Measurements from ENCODE around the gene CGB1. TPM values are rescaled to one million over a fixed set of nuclear protein-coding genes. Genes with fewer than 3 reads are reported as not detected.

The CGB1 gene
- total and polyA plus RNA-seq, 2 of the 8 experiments (the other 6 are each of a cell fraction or from before 2014, with no cell fraction given), result not detected

DNA sequence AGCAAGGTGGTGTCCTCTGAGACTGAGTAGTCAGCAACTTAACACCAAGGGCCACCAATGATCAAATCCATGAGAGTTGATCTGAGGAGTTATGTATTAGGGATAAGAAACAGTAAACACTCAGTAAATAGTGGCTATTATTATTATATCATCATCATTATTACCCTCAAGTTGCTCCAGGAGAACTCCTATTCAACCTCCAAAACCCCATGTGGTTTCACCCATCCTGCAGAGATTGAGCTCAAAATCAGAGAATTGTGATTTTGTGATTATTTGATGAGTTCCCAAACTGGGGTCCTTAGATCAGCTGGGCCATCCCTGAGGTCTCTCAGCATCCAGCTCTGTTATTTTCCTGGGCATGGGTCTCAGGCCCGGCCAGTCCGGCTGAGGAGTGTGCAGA is 24.3 kb upstream of the CGB1 start:
- Histone ChIP-seq H2BK15ac (ENCODE audit: low read length) (no peak overlapping the region), H4K8ac (ENCODE audit: extremely low read depth, insufficient read depth, low read length) (no peak overlapping the region; the same call in 1 of the 2 replicates), H2AFZ (ENCODE audit: low read length) (no peak overlapping the region), H3K79me2 (ENCODE audit: control insufficient read depth in 1 of 2, insufficient read depth in 2 of 2, low read length in 2 of 2) (no peaks in the 10 kb centered on the region), H3K79me1 (ENCODE audit: low read depth, low read length) (no peaks in the 10 kb centered on the region), H3K4me1 (replicated peaks in 1 of 4; ENCODE audit: control insufficient read depth in 3 of 4, insufficient read depth in 4 of 4, low read length in 3 of 4) (peaks cover 0 to 29% (median 24%) of the 10 kb centered on the region in 4 experiments; a peak in 6 of 7 replicates), H3K4me2 (ENCODE audit: insufficient read depth in 1 of 2, low read depth in 2 of 2, low read length in 2 of 2) (no peak overlapping the region), H3K23me2 (ENCODE audit: low read depth, low read length) (peaks cover 12% of the 10 kb centered on the region), H3K4ac (replicated peaks; ENCODE audit: insufficient read length, low read depth, low read length) (no peak overlapping the region), H3K9me3 (ENCODE audit: insufficient read depth in 2 of 2, low read depth in 1 of 2, low read length in 1 of 2) (no peaks in the 10 kb centered on the region), H3K23ac (ENCODE audit: insufficient read length) (no peak overlapping the region), H3K27me3 (replicated peaks in 1 of 4; ENCODE audit: control insufficient read depth in 3 of 4, extremely low read depth in 1 of 4, insufficient read depth in 3 of 4, low read length in 3 of 4) (peaks cover 10 to 44% (median 40%) of the 10 kb centered on the region in 4 experiments), H4K5ac (ENCODE audit: insufficient read length, low read depth, low read length) (no peak overlapping the region), H3K27ac (ENCODE audit: low read depth, low read length) (no peak overlapping the region), H3K36me3 (ENCODE audit: control insufficient read depth in 2 of 4, insufficient read depth in 4 of 4, low read length in 3 of 4) (no peaks in the 10 kb centered on the region), H3K56ac (replicated peaks; ENCODE audit: insufficient read length, low read depth, low read length) (no peak overlapping the region), H3K14ac (ENCODE audit: insufficient read length) (no peak overlapping the region), H3K18ac (ENCODE audit: extremely low read depth, low read length) (no peak overlapping the region), H2BK120ac (replicated peaks; ENCODE audit: low read depth, low read length) (no peak overlapping the region), H4K20me1 (replicated peaks in 1 of 2; ENCODE audit: control insufficient read depth in 1 of 2, insufficient read depth in 2 of 2, low read length in 2 of 2) (peaks cover 0 to 2% of the 10 kb centered on the region in 2 experiments), H2BK5ac (ENCODE audit: low read depth, low read length) (no peak overlapping the region), H3K4me3 (ENCODE audit: extremely low read depth in 1 of 4, insufficient read depth in 2 of 4, low read depth in 3 of 4, low read length in 4 of 4) (no peak overlapping the region), H3K9ac (replicated peaks in 1 of 4; ENCODE audit: extremely low read depth in 1 of 4, low read depth in 3 of 4, low read length in 3 of 4) (no peak overlapping the region), H2BK20ac (ENCODE audit: low read length) (no peak overlapping the region), H2BK12ac (ENCODE audit: low read depth, low read length) (no peak overlapping the region), H2AK5ac (ENCODE audit: low read depth, low read length) (no peak overlapping the region), H4K91ac (replicated peaks; ENCODE audit: insufficient read length, low read length) (no peak overlapping the region)
- FAIRE-seq, result no peak
- no peak for DNase-seq (ENCODE audit: low read depth in 1 of 2, low spot score in 2 of 2)
- 94% methylated on average over 2 of the region's 2 CpGs; no CpG with 5 or more reads in 1 of the 2 experiments for whole genome bisulfite sequencing, 2 experiments (ENCODE audit: extremely low coverage in 1 of 2, insufficient coverage in 1 of 2, insufficient read length in 1 of 2, insufficient replicate concordance in 2 of 2, low coverage in 1 of 2, low lambda C conversion rate in 2 of 2, missing lambda C conversion rate in 1 of 2)
- ChIA-PET POLR2A (ENCODE audit: partially characterized antibody) (interaction anchor here (1.2 to 1.6 kb wide), 3 partner anchors 42 to 150 kb away, joined by 3 read pairs; no protein-coding TSS in a partner anchor), CTCF (ENCODE audit: partially characterized antibody) (interaction anchor here (1.1 to 3.5 kb wide), 5 partner anchors 9 to 62 kb away, joined by 3 to 25 read pairs (median 4); no protein-coding TSS in a partner anchor)
- TF ChIP-seq SUZ12 (IDR thresholded peaks at IDR 0.05; ENCODE audit: low read length) (no peak), TAF1 (IDR thresholded peaks at IDR 0.05; ENCODE audit: low read depth, low read length) (no peak), CBX8 (IDR thresholded peaks at IDR 0.05; ENCODE audit: borderline replicate concordance, low read depth, low read length) (no peak), SIRT6 (IDR thresholded peaks at IDR 0.05; ENCODE audit: low read length) (no peak), CHD1 (IDR thresholded peaks at IDR 0.05; ENCODE audit: low read depth, low read length) (no peak), POLR2A (IDR thresholded peaks at IDR 0.05; ENCODE audit: control extremely low read depth in 1 of 2, low read depth in 2 of 2, low read length in 2 of 2) (no peak), HDAC2 (IDR thresholded peaks at IDR 0.05; ENCODE audit: borderline replicate concordance in 1 of 2, low read depth in 2 of 2, low read length in 2 of 2) (no peak), KDM4A (IDR thresholded peaks at IDR 0.05; ENCODE audit: low read depth, low read length, severe bottlenecking) (no peak), ZNF274 (IDR thresholded peaks at IDR 0.05; ENCODE audit: borderline replicate concordance, extremely low read depth, low read length) (no peak), RBBP5 (IDR thresholded peaks at IDR 0.05; ENCODE audit: borderline replicate concordance, low read depth, low read length) (no peak), ASH2L (IDR thresholded peaks at IDR 0.05; ENCODE audit: low read length) (no peak), BRCA1 (IDR thresholded peaks at IDR 0.05; ENCODE audit: low read depth, low read length) (no peak), POLR2AphosphoS5 (IDR thresholded peaks at IDR 0.05; ENCODE audit: low read depth, low read length) (no peak)

Data from H1 (cell line).